ENCODE data around the gene BPGM. TPM values are rescaled to one million over a fixed set of nuclear protein-coding genes. Genes with fewer than 3 reads are reported as not detected.

BPGM gene
- total RNA-seq, 1 donor from 2014 or later: 21.1 TPM

- Mint-ChIP-seq H3K4me3 (no peak overlapping the region), H3K27ac (ENCODE audit: unreplicated experiment) (no peak overlapping the region), H3K9me3 (no peaks in the 10 kb centered on the region), H3K36me3 (ENCODE audit: low read depth) (no peaks in the 10 kb centered on the region), H3K27me3 (ENCODE audit: low read depth) (peaks cover 28% of the 10 kb centered on the region), H3K4me1 (no peaks in the 10 kb centered on the region)
- no peak for DNase-seq (ENCODE audit: low read depth, low spot score)
- no peak for TF ChIP-seq CTCF (conservative IDR thresholded peaks at IDR 0.05)
Measured at GRCh38 chr7:134611611-134612151, 35.0 kb upstream of the BPGM start.

GRCh38 chr7:134612197-134612596, 34.5 kb upstream of the BPGM start:
- Mint-ChIP-seq H3K4me3 (no peak overlapping the region), H3K9me3 (no peaks in the 10 kb centered on the region), H3K4me1 (no peaks in the 10 kb centered on the region), H3K36me3 (ENCODE audit: low read depth) (no peaks in the 10 kb centered on the region), H3K27ac (ENCODE audit: unreplicated experiment) (no peak overlapping the region), H3K27me3 (ENCODE audit: low read depth) (peaks cover 29% of the 10 kb centered on the region)
- no peak for TF ChIP-seq CTCF (conservative IDR thresholded peaks at IDR 0.05)
- no peak for DNase-seq (ENCODE audit: low read depth, low spot score)

GRCh38 chr7:134613623-134614347, 32.9 kb upstream of the BPGM start:
- no peak overlapping the region for H3K27ac Mint-ChIP-seq (ENCODE audit: unreplicated experiment)
- no peaks in the 10 kb centered on the region for H3K9me3 Mint-ChIP-seq
- no peaks in the 10 kb centered on the region for H3K4me1 Mint-ChIP-seq
- peaks cover 28% of the 10 kb centered on the region for H3K27me3 Mint-ChIP-seq (ENCODE audit: low read depth)
- H3K4me3 Mint-ChIP-seq: no peak overlapping the region
- H3K36me3 Mint-ChIP-seq (ENCODE audit: low read depth): no peaks in the 10 kb centered on the region
- no peak for TF ChIP-seq CTCF (conservative IDR thresholded peaks at IDR 0.05)
- no peak for DNase-seq (ENCODE audit: low read depth, low spot score)

- H3K27ac Mint-ChIP-seq (ENCODE audit: unreplicated experiment): no peak overlapping the region
- no peaks in the 10 kb centered on the region for H3K36me3 Mint-ChIP-seq (ENCODE audit: low read depth)
- no peak for TF ChIP-seq CTCF (conservative IDR thresholded peaks at IDR 0.05)
- H3K4me1 Mint-ChIP-seq: no peaks in the 10 kb centered on the region
- peaks cover 24% of the 10 kb centered on the region for H3K27me3 Mint-ChIP-seq (ENCODE audit: low read depth)
- no peaks in the 10 kb centered on the region for H3K9me3 Mint-ChIP-seq
- DNase-seq (ENCODE audit: low read depth, low spot score): no peak
- no peak overlapping the region for H3K4me3 Mint-ChIP-seq
Measured at GRCh38 chr7:134616611-134617010, 30.0 kb upstream of the BPGM start.

- Mint-ChIP-seq H3K27ac (ENCODE audit: unreplicated experiment) (no peak overlapping the region), H3K36me3 (ENCODE audit: low read depth) (no peaks in the 10 kb centered on the region), H3K4me3 (no peak overlapping the region), H3K9me3 (no peaks in the 10 kb centered on the region), H3K27me3 (ENCODE audit: low read depth) (peaks cover 35% of the 10 kb centered on the region), H3K4me1 (no peaks in the 10 kb centered on the region)
- TF ChIP-seq CTCF (conservative IDR thresholded peaks at IDR 0.05): no peak
- no peak for DNase-seq (ENCODE audit: low read depth, low spot score)
Measured at GRCh38 chr7:134618756-134619530, 27.7 kb upstream of the BPGM start.

Measured in neural crest cell (in vitro differentiated cells).